ENCODE measurements around the gene FAM9A. TPM values are rescaled to one million over a fixed set of nuclear protein-coding genes. Genes with fewer than 3 reads are reported as not detected.
A peak's percentile ranks its signal among the peaks of the same experiment; 100 is the strongest.

The FAM9A gene
- total and polyA plus RNA-seq, 2 of the 13 experiments (the other 11 are each of a cell fraction or from before 2014, with no cell fraction given), result not detected

DNA sequence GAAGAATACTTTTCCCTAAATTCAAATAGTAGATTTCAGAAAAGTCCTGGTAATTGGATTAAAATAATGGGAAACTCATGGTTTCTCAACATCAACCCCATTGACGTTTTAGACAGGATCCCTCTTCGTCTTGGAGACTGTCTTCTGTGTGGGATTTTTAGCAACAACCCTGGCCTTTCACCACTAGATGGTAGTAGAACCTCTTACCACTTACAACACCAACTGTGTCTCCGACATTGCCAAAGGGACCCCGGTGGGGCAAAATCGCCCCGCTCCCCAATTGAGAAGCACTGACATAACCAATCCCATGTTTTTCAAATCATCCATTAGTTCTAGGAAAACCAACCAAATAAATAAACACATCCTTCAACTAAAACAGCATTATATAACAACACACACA is 52.3 kb downstream of the FAM9A start:
- peak; percentile 37 for FAIRE-seq
- Histone ChIP-seq H3K79me2 (ENCODE audit: insufficient read depth, low read length) (no peaks in the 10 kb centered on the region), H3K9ac (ENCODE audit: insufficient read depth, low read depth, low read length) (no peak overlapping the region), H3K9me3 (ENCODE audit: low read length) (no peaks in the 10 kb centered on the region), H3K4me2 (ENCODE audit: low read depth, low read length) (no peak overlapping the region), H4K20me1 (ENCODE audit: insufficient read depth, low read length) (no peaks in the 10 kb centered on the region), H3K27ac (ENCODE audit: extremely low read length, insufficient read depth, low read length) (no peak overlapping the region), H3K4me3 (replicated peaks in 1 of 3; ENCODE audit: insufficient read depth in 1 of 3, low read depth in 2 of 3, low read length in 3 of 3) (no peak overlapping the region), H2AFZ (ENCODE audit: low read length) (no peak overlapping the region), H3K27me3 (ENCODE audit: control insufficient read depth in 1 of 2, insufficient read depth in 2 of 2, low read length in 2 of 2) (no peaks in the 10 kb centered on the region), H3K4me1 (ENCODE audit: insufficient read depth, low read length) (no peaks in the 10 kb centered on the region), H3K36me3 (replicated peaks in 1 of 2; ENCODE audit: control insufficient read depth in 1 of 2, insufficient read depth in 2 of 2, low read length in 2 of 2) (no peaks in the 10 kb centered on the region)
- BruUV-seq (replicated peaks), result no TSS peak
- ChIA-PET CTCF (ENCODE audit: low intra/inter-chr PET ratio, low total read pairs) (interaction anchor here (0.6 kb wide), 1 partner anchor 66 kb away, joined by 3 read pairs; no protein-coding TSS in a partner anchor), POLR2A (no interaction called here)
- DNase-seq (ENCODE audit: low spot score), result no peak
- intact Hi-C loops (cut with micrococcal nuclease; ENCODE audit: unreplicated experiment) (loop anchor here (1.0 kb wide), 1 partner anchor 66 kb away; no protein-coding TSS in a partner anchor), in situ Hi-C loops (cut with HindIII; ENCODE audit: extremely low pct_ligation_motif_present, low pct_unique_long_range_greater_than_20kb) (loop anchor here (10.0 kb wide), 1 partner anchor 66 kb away; no protein-coding TSS in a partner anchor)
- 2% methylated on average over 6 of the region's 6 CpGs for WGBS (ENCODE audit: low lambda C conversion rate)
- peak; percentile 61 for ATAC-seq
- no peak for TF ChIP-seq NFKBIZ (CRISPR knock-in tag; IDR thresholded peaks at IDR 0.05)
- peak; percentile 49 for TF ChIP-seq CTCF (CRISPR knock-in tag; IDR thresholded peaks at IDR 0.05)

- DNase-seq (ENCODE audit: low spot score), result peak; percentile 17
- Histone ChIP-seq H3K9me3 (ENCODE audit: low read length) (no peaks in the 10 kb centered on the region), H3K4me3 (replicated peaks in 1 of 3; ENCODE audit: insufficient read depth in 1 of 3, low read depth in 2 of 3, low read length in 3 of 3) (no peak overlapping the region), H3K79me2 (ENCODE audit: insufficient read depth, low read length) (no peaks in the 10 kb centered on the region), H2AFZ (ENCODE audit: low read length) (no peak overlapping the region), H3K27ac (ENCODE audit: extremely low read length, insufficient read depth, low read length) (no peak overlapping the region), H3K27me3 (ENCODE audit: control insufficient read depth in 1 of 2, insufficient read depth in 2 of 2, low read length in 2 of 2) (peaks cover 0 to 1% of the 10 kb centered on the region in 2 experiments; a peak in 1 of 5 replicates), H3K9ac (ENCODE audit: insufficient read depth, low read depth, low read length) (no peak overlapping the region), H3K4me2 (ENCODE audit: low read depth, low read length) (no peak overlapping the region), H3K36me3 (replicated peaks in 1 of 2; ENCODE audit: control insufficient read depth in 1 of 2, insufficient read depth in 2 of 2, low read length in 2 of 2) (no peaks in the 10 kb centered on the region), H3K4me1 (ENCODE audit: insufficient read depth, low read length) (no peaks in the 10 kb centered on the region), H4K20me1 (ENCODE audit: insufficient read depth, low read length) (no peaks in the 10 kb centered on the region)
- intact Hi-C loops (cut with micrococcal nuclease; ENCODE audit: unreplicated experiment), result no loop called here
- ChIA-PET CTCF (ENCODE audit: low intra/inter-chr PET ratio, low total read pairs) (no interaction called here), POLR2A (no interaction called here)
- peak; percentile 50; the same call in 2 of the 3 replicates for ATAC-seq
- peak; percentile 63 for TF ChIP-seq CTCF (CRISPR knock-in tag; IDR thresholded peaks at IDR 0.05)
- no peak for TF ChIP-seq HES4 (CRISPR knock-in tag; IDR thresholded peaks at IDR 0.05; ENCODE audit: borderline replicate concordance)
- no peak for TF ChIP-seq BRD4 (CRISPR knock-in tag; IDR thresholded peaks at IDR 0.05)
- peak; percentile 40 for TF ChIP-seq STAG1 (CRISPR knock-in tag; IDR thresholded peaks at IDR 0.05)
- peak; percentile 12 for FAIRE-seq
- BruUV-seq (replicated peaks), result no TSS peak
- in situ Hi-C loops (cut with HindIII; ENCODE audit: extremely low pct_ligation_motif_present, low pct_unique_long_range_greater_than_20kb), result loop anchor here (10.0 kb wide), 1 partner anchor 72 kb away; no protein-coding TSS in a partner anchor
- WGBS (ENCODE audit: low lambda C conversion rate), result 0% methylated on average over 8 of the region's 11 CpGs
These were observed 58.0 kb downstream of the FAM9A start for GRCh38 chrX:8743126-8743732.

All from HepG2 (cell line).